IMR-90 (cell line): ENCODE results near the gene POLR2L. TPM values are rescaled to one million over a fixed set of nuclear protein-coding genes. Genes with fewer than 3 reads are reported as not detected.

ENCODE experiments used
- ATAC-seq: fragments of 200-7000 bp; cut with Tn5 transposase; 2 replicates; pipeline ENCODE4 v1.9.1; 2020; ENCODE audit warnings: low read depth, mild to moderate bottlenecking, moderate library complexity
- BruUV-seq: library from RNA; stranded (reverse); fragments of 400-500 nt; replicated peaks from 2 replicates; lab custom pipeline; 2021; lab: Mats Ljungman, UMichigan
- CTCF ChIA-PET: fragments of 300-600 bp; formaldehyde crosslinking; extraction: SDS; loops from one replicate; lab custom pipeline; 2021; ENCODE audit warnings: antibody characterized with exemption; lab: Yijun Ruan, JAX
- POLR2A ChIA-PET: fragments of 300-600 bp; sonication (Branson Sonifier 250); formaldehyde crosslinking; loops from one replicate; lab custom pipeline; 2022; ENCODE audit warnings: antibody characterized with exemption; ENCODE audit not compliant: unreplicated experiment; lab: Charles Lee
- DNase-seq: peaks from one replicate; pipeline ENCODE4 v3.0.0; 2013
- H2AFZ ChIP-seq: replicated peaks from 2 replicates; pipeline ENCODE3; 2013; ENCODE audit warnings: low read length, mild to moderate bottlenecking; ENCODE audit not compliant: poor library complexity
- H2AK5ac ChIP-seq: 2 replicates; pipeline ENCODE4 v1.6.1; 2013; ENCODE audit warnings: low read depth, low read length, inconsistent platforms
- H2AK9ac ChIP-seq: replicated peaks from 2 replicates; pipeline ENCODE3; 2013; ENCODE audit warnings: mild to moderate bottlenecking, low read depth, low read length, moderate library complexity; ENCODE audit not compliant: poor library complexity
- H2BK120ac ChIP-seq: 2 replicates; pipeline ENCODE4 v1.6.1; 2013; ENCODE audit warnings: low read depth, low read length, inconsistent platforms
- H2BK15ac ChIP-seq: 3 replicates; pipeline ENCODE4 v1.6.1; 2013; ENCODE audit warnings: low read depth, low read length, inconsistent platforms
- H2BK20ac ChIP-seq: 2 replicates; pipeline ENCODE4 v1.6.1; 2013; ENCODE audit warnings: low read depth, mild to moderate bottlenecking, inconsistent platforms, low read length, moderate library complexity
- H2BK5ac ChIP-seq: 2 replicates; pipeline ENCODE4 v1.6.1; 2013; ENCODE audit warnings: mild to moderate bottlenecking, low read depth, low read length, inconsistent platforms; ENCODE audit not compliant: poor library complexity, severe bottlenecking
- H3K14ac ChIP-seq: replicated peaks from 2 replicates; pipeline ENCODE4 v1.6.1; 2013; ENCODE audit warnings: low read depth, low read length, inconsistent platforms
- H3K18ac ChIP-seq: 2 replicates; pipeline ENCODE4 v1.6.1; 2013; ENCODE audit warnings: low read depth, low read length, control low read depth
- H3K23ac ChIP-seq: 2 replicates; pipeline ENCODE4 v1.6.1; 2013; ENCODE audit warnings: low read depth, low read length, inconsistent platforms
- H3K27ac ChIP-seq: 2 replicates; pipeline ENCODE4 v1.5.1; 2013; ENCODE audit warnings: mild to moderate bottlenecking, control low read depth, low read length; ENCODE audit not compliant: insufficient read depth
- H3K27me3 ChIP-seq: 2 replicates; pipeline ENCODE4 v1.6.1; 2013; ENCODE audit warnings: low read length; ENCODE audit not compliant: control insufficient read depth, insufficient read depth
- H3K36me3 ChIP-seq: 2 replicates; pipeline ENCODE4 v1.6.1; 2013; ENCODE audit warnings: low read length, mixed read lengths; ENCODE audit not compliant: control insufficient read depth, insufficient read depth
- H3K4ac ChIP-seq: 2 replicates; pipeline ENCODE4 v1.6.1; 2013; ENCODE audit warnings: low read depth, low read length, inconsistent platforms
- H3K4me1 ChIP-seq: 2 replicates; pipeline ENCODE4 v1.6.1; 2013; ENCODE audit warnings: low read length, mixed read lengths; ENCODE audit not compliant: control insufficient read depth, insufficient read depth
- H3K4me2 ChIP-seq: 2 replicates; pipeline ENCODE4 v1.6.1; 2013; ENCODE audit warnings: low read depth, mild to moderate bottlenecking, control low read depth, low read length, moderate library complexity
- H3K4me3 ChIP-seq: 2 replicates; pipeline ENCODE4 v1.5.1; 2013; ENCODE audit warnings: low read depth, mild to moderate bottlenecking, control low read depth, low read length, moderate library complexity; ENCODE audit not compliant: insufficient read depth
- H3K56ac ChIP-seq: 2 replicates; pipeline ENCODE4 v1.6.1; 2013; ENCODE audit warnings: low read length, inconsistent platforms; ENCODE audit not compliant: insufficient read depth; ENCODE audit errors: extremely low read depth
- H3K79me1 ChIP-seq, 2 experiments: 2 replicates each; pipeline ENCODE4 v1.6.1; 2013; ENCODE audit warnings: low read length in 2 of 2, inconsistent platforms in 1 of 2, low read depth in 1 of 2
- H3K9ac ChIP-seq: 2 replicates; pipeline ENCODE4 v1.6.1; 2013; ENCODE audit warnings: low read depth, low read length, control low read depth
- H3K9me1 ChIP-seq: 2 replicates; pipeline ENCODE4 v1.6.1; 2013; ENCODE audit warnings: low read length, inconsistent platforms; ENCODE audit not compliant: insufficient read depth
- H3K9me3 ChIP-seq: 2 replicates; pipeline ENCODE4 v1.6.1; 2013; ENCODE audit warnings: low read length; ENCODE audit not compliant: control insufficient read depth, insufficient read depth
- H4K20me1 ChIP-seq: 2 replicates; pipeline ENCODE4 v1.6.1; 2013; ENCODE audit warnings: low read length, inconsistent platforms; ENCODE audit not compliant: insufficient read depth
- H4K5ac ChIP-seq: 2 replicates; pipeline ENCODE4 v1.6.1; 2013; ENCODE audit warnings: mild to moderate bottlenecking, low read depth, low read length, control low read depth
- H4K8ac ChIP-seq, 2 experiments: 2 replicates each; pipeline ENCODE4 v1.6.1; 2013; ENCODE audit warnings: low read depth in 2 of 2, low read length in 2 of 2, control low read depth in 1 of 2, inconsistent platforms in 1 of 2
- H4K91ac ChIP-seq: 2 replicates; pipeline ENCODE4 v1.6.1; 2013; ENCODE audit warnings: low read depth, low read length, inconsistent platforms; ENCODE audit not compliant: insufficient read depth
- CEBPB ChIP-seq: IDR thresholded peaks from 2 replicates; pipeline ENCODE4 v1.6.1; 2012; ENCODE audit warnings: low read depth, low read length, improper control_type of control experiment
- MAFK ChIP-seq: IDR thresholded peaks from 2 replicates; pipeline ENCODE4 v1.6.1; 2012; ENCODE audit warnings: low read depth, low read length, improper control_type of control experiment
- MAZ ChIP-seq: IDR thresholded peaks from 2 replicates; pipeline ENCODE4 v1.6.1; 2012; ENCODE audit warnings: low read depth, mild to moderate bottlenecking, low read length, improper control_type of control experiment, moderate library complexity, borderline replicate concordance
- SMC3 ChIP-seq: fragments of 150-350 bp; IDR thresholded peaks from 2 replicates; pipeline ENCODE4 v1.6.1; 2016; ENCODE audit warnings: low read depth, mild to moderate bottlenecking, antibody characterized with exemption, low read length, moderate library complexity
- WGBS, 2 experiments: methylation state at CpG; one replicate each; pipeline versions ENCODE4 v1.1.5 to v1.1.7; 2013; ENCODE audit warnings: missing lambda C conversion rate in 2 of 2; ENCODE audit not compliant: insufficient read length in 1 of 2; ENCODE audit errors: extremely low coverage in 2 of 2; 5-methylcytosine and 5-hydroxymethylcytosine counted together
- dilution Hi-C: fragments of 300-500 bp; cut with HindIII; formaldehyde crosslinking; loops from one replicate; pipeline ENCODE4 v1.14.3; 2018; ENCODE audit warnings: low sequenced_read_pairs; ENCODE audit not compliant: unreplicated experiment
- in situ Hi-C: fragments of 300-500 bp; cut with MboI; formaldehyde crosslinking; loops from 3 replicates; pipeline ENCODE4 v1.14.3; 2019; ENCODE audit warnings: low sequenced_read_pairs, inconsistent platforms, mixed read lengths
- intact Hi-C: fragments of 100-400 bp; cut with micrococcal nuclease; formaldehyde crosslinking; loops from 2 replicates; pipeline ENCODE4 v1.10.0; 2022
- polyA plus RNA-seq, 3 experiments: library from polyadenylated mRNA; depleted of rRNA; stranded (reverse); fragments of >200 nt; gene quantifications; 2 replicates each; pipeline ENCODE4 v1.2.3, GENCODE V29; 2012; ENCODE audit warnings: low replicate concordance in 1 of 3
- total RNA-seq: library from RNA; depleted of rRNA; stranded (reverse); fragments of >200 nt; gene quantifications from 2 replicates; pipeline ENCODE4 v1.2.3, GENCODE V29; 2012
- TF ChIP-seq, protein P1 (sequence below): fragments of 150-350 bp; IDR thresholded peaks from 2 replicates; pipeline ENCODE4 v1.6.1; 2017; ENCODE audit warnings: mild to moderate bottlenecking, antibody characterized with exemption, low read length, low read depth
- TF ChIP-seq, protein P2 (sequence below): conservative IDR thresholded peaks from 2 replicates; pipeline ENCODE4 v1.5.1; 2012; ENCODE audit warnings: mild to moderate bottlenecking, low read depth, low read length, improper control_type of control experiment

Gene POLR2L
- total and polyA plus RNA-seq, 2 of the 4 experiments (the other 2 are of a cell fraction): 44.4 to 416 TPM

DNA sequence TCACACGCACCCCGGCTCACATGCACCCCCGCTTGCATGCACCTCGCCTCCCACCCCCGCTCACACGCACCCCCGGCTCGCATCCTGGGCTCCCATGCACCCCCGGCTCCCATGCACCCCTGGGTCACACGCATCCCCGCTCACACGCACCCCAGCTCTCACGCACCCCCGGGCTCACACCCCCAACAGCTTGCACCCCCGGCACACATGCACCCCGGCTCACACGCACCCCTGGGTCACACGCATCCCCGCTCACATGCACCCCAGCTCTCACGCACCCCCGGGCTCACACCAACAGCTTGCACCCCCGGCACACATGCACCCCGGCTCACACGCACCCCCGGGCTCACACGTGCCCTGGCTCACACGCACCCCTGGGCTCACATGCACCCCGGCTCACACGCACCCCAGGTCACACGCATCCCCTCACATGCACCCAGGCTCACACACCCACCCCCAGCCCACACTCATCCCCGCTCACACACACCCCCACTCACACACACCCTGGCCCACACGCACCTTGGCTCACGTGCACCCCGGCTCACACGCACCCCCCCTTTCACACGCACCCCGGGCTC lies 16.5 kb upstream of the POLR2L start:
- dilution Hi-C loops: no loop called here
- H2BK120ac ChIP-seq: no peak overlapping the region
- H4K5ac ChIP-seq: no peak overlapping the region
- H4K91ac ChIP-seq: no peak overlapping the region
- ATAC-seq (no peak), DNase-seq (no peak)
- no peaks in the 10 kb centered on the region for H3K27me3 ChIP-seq
- H2BK20ac ChIP-seq: no peak overlapping the region
- no peak overlapping the region for H2AK9ac ChIP-seq
- ChIA-PET CTCF (no interaction called here), POLR2A (no interaction called here)
- no peak overlapping the region for H2AK5ac ChIP-seq
- 93% methylated on average over 14 of the region's 37 CpGs; no CpG with 5 or more reads in 1 of the 2 experiments for WGBS, 2 experiments
- peaks cover 3% of the 10 kb centered on the region; the same call in 1 of the 2 replicates for H3K9me1 ChIP-seq
- in situ Hi-C loops: no loop called here
- no peak overlapping the region for H3K14ac ChIP-seq
- no peak overlapping the region for H3K18ac ChIP-seq
- no peak overlapping the region for H2BK15ac ChIP-seq
- H4K8ac ChIP-seq: no peak overlapping the region
- H3K4me3 ChIP-seq: no peak overlapping the region
- H3K56ac ChIP-seq: no peak overlapping the region
- H3K4me1 ChIP-seq: peaks cover 12% of the 10 kb centered on the region
- H3K36me3 ChIP-seq: peaks cover 29% of the 10 kb centered on the region
- intact Hi-C loops: no loop called here
- H3K27ac ChIP-seq: no peak overlapping the region
- H2AFZ ChIP-seq: no peak overlapping the region
- no peak overlapping the region for H3K4ac ChIP-seq
- H3K4me2 ChIP-seq: no peak overlapping the region; the same call in 1 of the 2 replicates
- no peak overlapping the region for H3K9ac ChIP-seq
- TF ChIP-seq, protein P1, sequence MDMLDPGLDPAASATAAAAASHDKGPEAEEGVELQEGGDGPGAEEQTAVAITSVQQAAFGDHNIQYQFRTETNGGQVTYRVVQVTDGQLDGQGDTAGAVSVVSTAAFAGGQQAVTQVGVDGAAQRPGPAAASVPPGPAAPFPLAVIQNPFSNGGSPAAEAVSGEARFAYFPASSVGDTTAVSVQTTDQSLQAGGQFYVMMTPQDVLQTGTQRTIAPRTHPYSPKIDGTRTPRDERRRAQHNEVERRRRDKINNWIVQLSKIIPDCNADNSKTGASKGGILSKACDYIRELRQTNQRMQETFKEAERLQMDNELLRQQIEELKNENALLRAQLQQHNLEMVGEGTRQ: no peak
- no peak for TF ChIP-seq CEBPB
- TF ChIP-seq, protein P2, sequence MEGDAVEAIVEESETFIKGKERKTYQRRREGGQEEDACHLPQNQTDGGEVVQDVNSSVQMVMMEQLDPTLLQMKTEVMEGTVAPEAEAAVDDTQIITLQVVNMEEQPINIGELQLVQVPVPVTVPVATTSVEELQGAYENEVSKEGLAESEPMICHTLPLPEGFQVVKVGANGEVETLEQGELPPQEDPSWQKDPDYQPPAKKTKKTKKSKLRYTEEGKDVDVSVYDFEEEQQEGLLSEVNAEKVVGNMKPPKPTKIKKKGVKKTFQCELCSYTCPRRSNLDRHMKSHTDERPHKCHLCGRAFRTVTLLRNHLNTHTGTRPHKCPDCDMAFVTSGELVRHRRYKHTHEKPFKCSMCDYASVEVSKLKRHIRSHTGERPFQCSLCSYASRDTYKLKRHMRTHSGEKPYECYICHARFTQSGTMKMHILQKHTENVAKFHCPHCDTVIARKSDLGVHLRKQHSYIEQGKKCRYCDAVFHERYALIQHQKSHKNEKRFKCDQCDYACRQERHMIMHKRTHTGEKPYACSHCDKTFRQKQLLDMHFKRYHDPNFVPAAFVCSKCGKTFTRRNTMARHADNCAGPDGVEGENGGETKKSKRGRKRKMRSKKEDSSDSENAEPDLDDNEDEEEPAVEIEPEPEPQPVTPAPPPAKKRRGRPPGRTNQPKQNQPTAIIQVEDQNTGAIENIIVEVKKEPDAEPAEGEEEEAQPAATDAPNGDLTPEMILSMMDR: no peak
- TF ChIP-seq SMC3: no peak
- no peak for TF ChIP-seq MAFK
- TF ChIP-seq MAZ: no peak
- H3K9me3 ChIP-seq: no peaks in the 10 kb centered on the region
- peaks cover 75% of the 10 kb centered on the region for H4K20me1 ChIP-seq
- H2BK5ac ChIP-seq: no peak overlapping the region
- H3K79me1 ChIP-seq: peaks cover 24 to 84% of the 10 kb centered on the region in 2 experiments
- no peak overlapping the region for H3K23ac ChIP-seq
- no TSS peak for BruUV-seq
